A549 (cell line): ENCODE measurements around the gene PDPR.
"Not testable (repeated sequence)": the region's sequence is repeated elsewhere in the genome, so short reads cannot be mapped to it uniquely, and the experiment has no call there.

ENCODE experiments used
- CEBPB ChIP-seq, 2 experiments: fragments of >200 bp in 1 of 2; sonication (Bioruptor Twin) in 1 of 2; formaldehyde crosslinking in 1 of 2; IDR thresholded peaks; 2 replicates each; pipeline ENCODE4 v1.6.1; 2012 to 2016
- EP300 ChIP-seq, 2 experiments: fragments of >200 bp; sonication (Bioruptor Twin); formaldehyde crosslinking; IDR thresholded peaks; 2 replicates in 1 of 2; 3 replicates in 1 of 2; pipeline ENCODE4 v1.6.1; 2016 to 2017
- JUN ChIP-seq, 2 experiments: fragments of >200 bp; sonication (Bioruptor Twin); formaldehyde crosslinking; IDR thresholded peaks; 2 replicates in 1 of 2; 3 replicates in 1 of 2; pipeline ENCODE4 v1.6.1; 2016 to 2017
- KDM1A ChIP-seq: fragments of 200-600 bp; sonication (generic); IDR thresholded peaks from 2 replicates; pipeline ENCODE4 v1.6.1; 2016; ENCODE audit warnings: low read depth, mild to moderate bottlenecking
- KDM5A ChIP-seq: fragments of 200-600 bp; sonication (generic); IDR thresholded peaks from 2 replicates; pipeline ENCODE4 v1.6.1; 2016; ENCODE audit warnings: antibody characterized with exemption, mild to moderate bottlenecking
- MAZ ChIP-seq: fragments of 150-350 bp; IDR thresholded peaks from 2 replicates; pipeline ENCODE4 v1.6.1; 2014; ENCODE audit warnings: antibody characterized with exemption, low read depth, low read length, borderline replicate concordance
- POLR2A ChIP-seq: IDR thresholded peaks from 2 replicates; pipeline ENCODE4 v1.6.1; 2012; ENCODE audit warnings: mild to moderate bottlenecking, low read length
- RCOR1 ChIP-seq: fragments of 150-350 bp; IDR thresholded peaks from 2 replicates; pipeline ENCODE4 v1.6.1; 2014; ENCODE audit warnings: antibody characterized with exemption, low read length, low read depth
- SMC3 ChIP-seq: fragments of >200 bp; sonication (Bioruptor Twin); formaldehyde crosslinking; IDR thresholded peaks from 3 replicates; pipeline ENCODE4 v1.6.1; 2018; ENCODE audit warnings: inconsistent platforms
- TF ChIP-seq, protein P1 (sequence below): fragments of >200 bp; sonication (Bioruptor Twin); formaldehyde crosslinking; IDR thresholded peaks from 3 replicates; pipeline ENCODE4 v1.5.1; 2016

DNA sequence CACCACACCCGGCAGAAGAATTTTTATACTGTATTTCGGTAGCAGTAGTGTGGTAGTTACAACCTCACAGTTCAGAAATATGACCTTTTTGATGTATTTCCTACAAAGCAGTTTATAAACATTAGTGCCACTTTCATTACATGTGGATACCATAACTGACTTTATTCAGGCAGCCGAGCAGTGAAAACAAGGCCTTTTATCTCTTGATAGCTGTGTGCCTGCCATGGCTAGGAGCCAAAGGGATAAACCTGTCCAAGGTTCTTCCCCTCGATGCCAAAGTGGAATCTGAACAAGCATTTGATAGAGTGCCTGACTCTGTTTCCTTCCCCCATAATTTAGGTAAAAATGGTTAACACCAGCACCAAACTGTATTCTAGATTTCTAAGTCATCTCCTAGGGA is 23.0 kb upstream of the PDPR start:
- not testable (repeated sequence) for TF ChIP-seq SMC3; RCOR1; EP300 (IDR thresholded peaks at IDR 0.05); POLR2A; CEBPB (IDR thresholded peaks at IDR 0.05); KDM1A; KDM5A; JUN (IDR thresholded peaks at IDR 0.05); MAZ
- TF ChIP-seq, protein P1, sequence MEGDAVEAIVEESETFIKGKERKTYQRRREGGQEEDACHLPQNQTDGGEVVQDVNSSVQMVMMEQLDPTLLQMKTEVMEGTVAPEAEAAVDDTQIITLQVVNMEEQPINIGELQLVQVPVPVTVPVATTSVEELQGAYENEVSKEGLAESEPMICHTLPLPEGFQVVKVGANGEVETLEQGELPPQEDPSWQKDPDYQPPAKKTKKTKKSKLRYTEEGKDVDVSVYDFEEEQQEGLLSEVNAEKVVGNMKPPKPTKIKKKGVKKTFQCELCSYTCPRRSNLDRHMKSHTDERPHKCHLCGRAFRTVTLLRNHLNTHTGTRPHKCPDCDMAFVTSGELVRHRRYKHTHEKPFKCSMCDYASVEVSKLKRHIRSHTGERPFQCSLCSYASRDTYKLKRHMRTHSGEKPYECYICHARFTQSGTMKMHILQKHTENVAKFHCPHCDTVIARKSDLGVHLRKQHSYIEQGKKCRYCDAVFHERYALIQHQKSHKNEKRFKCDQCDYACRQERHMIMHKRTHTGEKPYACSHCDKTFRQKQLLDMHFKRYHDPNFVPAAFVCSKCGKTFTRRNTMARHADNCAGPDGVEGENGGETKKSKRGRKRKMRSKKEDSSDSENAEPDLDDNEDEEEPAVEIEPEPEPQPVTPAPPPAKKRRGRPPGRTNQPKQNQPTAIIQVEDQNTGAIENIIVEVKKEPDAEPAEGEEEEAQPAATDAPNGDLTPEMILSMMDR: not testable (repeated sequence)
